ENCODE data around the gene FOXP1.

Gene FOXP1

DNA sequence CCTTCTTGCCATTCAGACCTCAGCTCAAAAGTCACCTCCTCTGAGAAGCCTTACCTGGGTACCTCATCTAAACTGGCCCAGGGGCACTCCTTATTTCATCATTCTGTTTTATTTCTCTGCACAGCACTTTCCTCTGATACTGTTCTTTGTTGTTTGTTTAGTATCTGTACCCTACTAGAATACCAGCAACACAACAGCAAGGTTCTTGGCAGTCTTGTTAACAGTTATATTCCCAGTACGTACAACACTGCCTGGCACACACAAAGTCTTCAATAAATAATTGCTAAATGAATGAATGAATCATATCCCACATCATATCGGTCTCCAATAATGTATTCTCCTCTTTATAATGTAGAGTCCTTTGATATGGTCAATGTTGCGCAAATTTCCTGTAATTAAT, 188.1 kb downstream of the FOXP1 start:
- H3K27ac ChIP-seq: no peak overlapping the region
- in situ Hi-C loops (cut with HindIII; ENCODE audit: low pct_ligation_motif_present, low sequenced_read_pairs): no loop called here
- DNase-seq: no peak
- H3K27me3 ChIP-seq (replicated peaks): no peaks in the 10 kb centered on the region
- TF ChIP-seq, protein P1, sequence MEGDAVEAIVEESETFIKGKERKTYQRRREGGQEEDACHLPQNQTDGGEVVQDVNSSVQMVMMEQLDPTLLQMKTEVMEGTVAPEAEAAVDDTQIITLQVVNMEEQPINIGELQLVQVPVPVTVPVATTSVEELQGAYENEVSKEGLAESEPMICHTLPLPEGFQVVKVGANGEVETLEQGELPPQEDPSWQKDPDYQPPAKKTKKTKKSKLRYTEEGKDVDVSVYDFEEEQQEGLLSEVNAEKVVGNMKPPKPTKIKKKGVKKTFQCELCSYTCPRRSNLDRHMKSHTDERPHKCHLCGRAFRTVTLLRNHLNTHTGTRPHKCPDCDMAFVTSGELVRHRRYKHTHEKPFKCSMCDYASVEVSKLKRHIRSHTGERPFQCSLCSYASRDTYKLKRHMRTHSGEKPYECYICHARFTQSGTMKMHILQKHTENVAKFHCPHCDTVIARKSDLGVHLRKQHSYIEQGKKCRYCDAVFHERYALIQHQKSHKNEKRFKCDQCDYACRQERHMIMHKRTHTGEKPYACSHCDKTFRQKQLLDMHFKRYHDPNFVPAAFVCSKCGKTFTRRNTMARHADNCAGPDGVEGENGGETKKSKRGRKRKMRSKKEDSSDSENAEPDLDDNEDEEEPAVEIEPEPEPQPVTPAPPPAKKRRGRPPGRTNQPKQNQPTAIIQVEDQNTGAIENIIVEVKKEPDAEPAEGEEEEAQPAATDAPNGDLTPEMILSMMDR (IDR thresholded peaks at IDR 0.05; ENCODE audit: low read depth, low read length, missing control alignments): no peak
- no peak overlapping the region for H3K4me3 ChIP-seq (ENCODE audit: low read depth, low read length)
- H3K36me3 ChIP-seq (replicated peaks): no peaks in the 10 kb centered on the region

DNA sequence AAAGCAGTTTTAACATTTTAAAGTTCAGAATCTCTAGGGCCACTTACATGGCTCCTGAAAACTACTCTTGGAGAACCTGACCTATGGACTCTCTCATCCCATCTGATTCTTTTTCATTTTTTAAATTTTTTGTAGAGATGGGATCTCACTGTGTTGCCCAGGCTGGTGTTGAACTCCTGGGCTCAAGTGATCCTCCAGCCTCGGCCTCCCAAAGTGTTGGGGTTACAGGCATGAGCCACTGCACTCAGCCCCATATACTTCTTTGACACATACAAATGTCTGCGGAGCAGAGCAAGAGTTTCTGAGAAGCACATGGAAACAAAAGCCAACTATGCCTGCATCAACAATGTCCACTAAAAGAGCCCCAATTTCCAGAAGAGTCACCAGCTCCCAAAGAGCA, 189.8 kb downstream of the FOXP1 start:
- no peaks in the 10 kb centered on the region for H3K27me3 ChIP-seq (replicated peaks)
- no peak overlapping the region for H3K4me3 ChIP-seq (ENCODE audit: low read depth, low read length)
- in situ Hi-C loops (cut with HindIII; ENCODE audit: low pct_ligation_motif_present, low sequenced_read_pairs): no loop called here
- no peak for DNase-seq
- no peaks in the 10 kb centered on the region for H3K36me3 ChIP-seq (replicated peaks)
- H3K27ac ChIP-seq: no peak overlapping the region
- TF ChIP-seq, protein P1 (IDR thresholded peaks at IDR 0.05; ENCODE audit: low read depth, low read length, missing control alignments): no peak

DNA sequence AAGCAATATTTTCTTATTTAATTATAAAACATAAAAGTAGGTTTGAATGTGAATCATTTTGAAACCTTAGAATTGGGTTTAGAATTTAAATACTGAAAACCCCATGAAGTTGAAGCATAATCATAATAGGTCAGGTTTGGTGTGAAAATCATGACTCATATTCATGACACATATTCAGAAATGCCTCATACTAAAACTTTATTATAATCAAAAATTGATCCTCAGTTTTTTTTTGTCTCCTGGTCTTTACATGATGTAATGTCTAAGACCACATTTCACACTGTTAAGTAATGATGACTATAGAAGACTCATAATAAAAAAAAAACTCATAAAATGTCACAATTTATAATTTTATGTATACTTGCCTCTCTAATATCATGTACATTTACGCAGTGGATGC, 190.4 kb downstream of the FOXP1 start:
- in situ Hi-C loops (cut with HindIII; ENCODE audit: low pct_ligation_motif_present, low sequenced_read_pairs): no loop called here
- H3K4me3 ChIP-seq (ENCODE audit: low read depth, low read length): no peak overlapping the region
- H3K27me3 ChIP-seq (replicated peaks): no peaks in the 10 kb centered on the region
- TF ChIP-seq, protein P1 (IDR thresholded peaks at IDR 0.05; ENCODE audit: low read depth, low read length, missing control alignments): no peak
- H3K27ac ChIP-seq: no peak overlapping the region
- DNase-seq: no peak
- H3K36me3 ChIP-seq (replicated peaks): no peaks in the 10 kb centered on the region

DNA sequence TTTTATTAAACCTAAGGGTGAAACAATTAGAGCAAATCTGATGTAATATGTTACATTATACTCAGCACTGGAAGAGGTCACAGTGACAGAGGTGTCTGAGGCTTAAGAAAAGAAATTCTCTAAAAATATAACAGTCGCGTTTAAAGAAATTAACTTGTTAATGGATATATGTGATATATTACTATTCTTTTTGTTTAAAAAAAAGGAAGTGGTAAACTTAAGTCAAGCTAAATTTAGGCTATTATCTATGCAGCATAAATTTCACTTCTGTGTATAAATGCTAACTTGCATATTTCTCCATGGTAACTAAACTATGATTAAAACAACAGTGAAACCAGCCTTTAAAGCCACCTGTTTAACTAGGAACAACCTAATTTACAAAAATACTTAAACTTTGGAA, 191.3 kb downstream of the FOXP1 start:
- Histone ChIP-seq H3K27ac (no peak overlapping the region), H3K27me3 (replicated peaks) (no peaks in the 10 kb centered on the region), H3K36me3 (replicated peaks) (no peaks in the 10 kb centered on the region), H3K4me3 (ENCODE audit: low read depth, low read length) (no peak overlapping the region)
- TF ChIP-seq, protein P1 (IDR thresholded peaks at IDR 0.05; ENCODE audit: low read depth, low read length, missing control alignments): no peak
- in situ Hi-C loops (cut with HindIII; ENCODE audit: low pct_ligation_motif_present, low sequenced_read_pairs): no loop called here
- DNase-seq: no peak

DNA sequence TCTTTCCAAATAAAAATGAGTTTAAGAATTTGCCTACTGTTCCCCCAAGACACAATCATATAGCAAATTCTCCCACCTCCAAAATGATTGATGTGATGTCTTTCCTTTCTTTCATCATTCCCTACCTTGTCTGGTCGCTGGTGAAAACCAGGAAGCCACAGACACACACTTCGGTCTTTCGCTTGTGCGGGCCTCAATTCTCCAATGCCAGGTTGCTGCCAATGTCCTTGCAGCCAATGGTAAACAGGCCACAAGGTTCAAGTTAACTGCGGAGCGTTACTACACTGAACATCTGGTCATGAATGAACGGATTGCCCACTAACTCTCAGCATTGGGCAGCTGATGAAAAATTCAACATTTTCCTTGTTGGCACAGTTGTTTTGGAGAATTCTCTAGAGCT, 192.2 kb downstream of the FOXP1 start:
- DNase-seq: no peak
- in situ Hi-C loops (cut with HindIII; ENCODE audit: low pct_ligation_motif_present, low sequenced_read_pairs): no loop called here
- no peaks in the 10 kb centered on the region for H3K36me3 ChIP-seq (replicated peaks)
- TF ChIP-seq, protein P1 (IDR thresholded peaks at IDR 0.05; ENCODE audit: low read depth, low read length, missing control alignments): no peak
- no peaks in the 10 kb centered on the region for H3K27me3 ChIP-seq (replicated peaks)
- H3K27ac ChIP-seq: no peak overlapping the region
- H3K4me3 ChIP-seq (ENCODE audit: low read depth, low read length): no peak overlapping the region

DNA sequence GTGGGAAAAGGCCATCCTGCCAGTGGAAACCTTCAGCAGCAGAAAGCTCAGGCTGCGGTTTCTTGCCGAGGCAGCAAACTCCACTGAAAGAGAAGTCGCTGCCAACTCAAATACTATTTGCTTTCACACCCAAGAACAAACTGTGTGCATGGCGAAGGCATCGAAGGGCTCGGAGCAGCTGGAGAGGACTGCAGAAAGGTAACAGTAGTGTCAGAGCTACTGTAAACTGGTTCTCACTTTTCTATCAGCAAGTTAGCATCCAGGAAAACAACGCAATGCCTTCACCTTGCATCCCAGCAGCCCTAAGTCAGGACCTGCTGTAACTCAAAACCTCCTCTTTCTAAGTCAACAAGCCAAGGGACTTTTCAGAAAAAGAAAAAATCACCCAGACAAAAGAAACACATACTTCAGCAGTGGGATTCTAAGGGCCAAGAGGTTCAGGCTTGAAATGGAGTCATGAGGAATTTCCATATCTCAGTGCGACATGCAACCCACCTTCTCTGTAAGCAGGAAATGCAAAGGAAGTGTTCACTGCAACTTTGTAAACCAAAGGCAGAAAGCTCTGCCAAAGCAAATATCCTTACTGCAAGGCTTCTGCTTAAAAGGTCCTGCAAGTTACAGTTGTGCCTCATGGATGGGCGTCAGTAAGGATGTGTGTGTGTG, 193.5 kb downstream of the FOXP1 start:
- H3K27ac ChIP-seq: peak overlapping the region; percentile 59
- peak; percentile 64 for DNase-seq
- H3K36me3 ChIP-seq (replicated peaks): no peaks in the 10 kb centered on the region
- TF ChIP-seq, protein P1 (IDR thresholded peaks at IDR 0.05; ENCODE audit: low read depth, low read length, missing control alignments): no peak
- in situ Hi-C loops (cut with HindIII; ENCODE audit: low pct_ligation_motif_present, low sequenced_read_pairs): no loop called here
- no peaks in the 10 kb centered on the region for H3K27me3 ChIP-seq (replicated peaks)
- peak overlapping the region; percentile 28 for H3K4me3 ChIP-seq (ENCODE audit: low read depth, low read length)
